GM18499 (cell line): ENCODE measurements around the gene PRADC1.
"Not testable (repeated sequence)": the region's sequence is repeated elsewhere in the genome, so short reads cannot be mapped to it uniquely, and the experiment has no call there.

Source experiments
- ATAC-seq: cut with Tn5 transposase; IDR thresholded peaks from one replicate; pipeline ENCODE4 v1.9.1; 2021; ENCODE audit warnings: moderate number of reproducible peaks; ENCODE audit not compliant: insufficient read depth, unreplicated experiment

The PRADC1 gene

DNA sequence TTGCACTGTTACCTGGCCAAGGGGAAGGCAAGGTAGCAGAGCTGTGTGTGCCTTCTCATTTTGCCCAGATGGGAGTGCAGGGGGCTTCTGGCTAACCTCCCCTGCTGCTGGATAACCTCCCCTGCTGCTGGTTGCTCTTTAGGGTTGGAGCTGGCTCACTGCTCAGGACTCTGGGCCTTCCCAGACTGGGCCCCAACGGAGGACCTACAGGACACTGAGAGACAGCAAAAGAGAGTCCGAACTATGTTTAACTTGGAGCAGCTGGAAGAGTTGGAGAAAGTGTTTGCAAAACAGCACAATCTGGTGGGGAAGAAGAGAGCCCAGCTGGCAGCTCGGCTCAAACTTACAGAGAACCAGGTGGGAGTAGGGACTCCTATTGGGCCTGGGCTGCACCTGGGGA, 24.8 kb downstream of the PRADC1 start:
- ATAC-seq = no peak

DNA sequence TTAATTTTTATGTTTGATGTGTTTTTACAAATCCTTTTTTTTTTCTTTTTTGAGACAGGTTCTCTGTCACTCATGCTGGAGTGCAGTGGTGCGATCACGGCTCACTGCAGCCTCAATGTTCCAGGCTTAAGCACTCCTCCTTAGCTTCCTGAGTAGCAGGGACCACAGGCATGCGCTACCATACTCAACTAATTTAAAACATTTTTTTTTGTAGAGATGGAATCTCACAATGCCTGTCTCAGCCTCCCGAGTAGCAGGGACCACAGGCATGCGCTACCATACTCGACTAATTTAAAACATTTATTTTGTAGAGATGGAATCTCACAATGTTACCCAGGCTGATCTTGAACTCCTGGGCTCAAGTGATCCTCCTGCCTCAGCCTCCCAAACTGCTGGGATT, 27.4 kb downstream of the PRADC1 start:
- no peak for ATAC-seq

DNA sequence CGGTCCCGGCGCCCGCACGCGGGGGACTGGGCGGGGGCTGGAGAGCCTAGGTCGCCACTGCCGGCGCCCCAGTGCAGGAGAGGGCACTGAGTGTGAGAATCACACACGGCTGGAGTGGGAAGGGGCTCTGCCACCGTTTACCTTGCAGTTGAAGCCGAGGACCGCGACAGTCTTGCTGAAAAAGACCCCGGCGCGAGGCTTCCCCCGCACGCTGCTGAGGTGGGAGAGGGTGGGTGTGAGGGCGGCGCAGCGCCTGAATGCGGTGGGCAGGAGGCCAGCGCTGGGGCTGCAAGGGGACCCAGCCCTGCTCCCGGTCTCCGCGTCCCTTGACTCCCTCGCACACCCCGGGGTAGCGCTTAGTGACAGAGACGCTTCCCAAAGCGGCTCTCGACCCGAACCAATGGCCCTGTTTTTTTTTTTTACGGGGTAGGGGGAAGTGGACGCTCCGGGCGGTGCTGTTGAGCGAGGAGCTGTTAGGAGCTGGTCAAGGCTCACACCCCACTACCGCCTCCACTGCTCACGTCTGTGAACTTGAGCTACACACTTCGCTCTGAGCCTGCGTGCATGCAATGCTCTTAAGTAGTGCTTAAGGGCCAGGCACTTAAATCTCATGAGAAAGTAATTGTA, 29.9 kb downstream of the PRADC1 start:
- ATAC-seq = no peak

DNA sequence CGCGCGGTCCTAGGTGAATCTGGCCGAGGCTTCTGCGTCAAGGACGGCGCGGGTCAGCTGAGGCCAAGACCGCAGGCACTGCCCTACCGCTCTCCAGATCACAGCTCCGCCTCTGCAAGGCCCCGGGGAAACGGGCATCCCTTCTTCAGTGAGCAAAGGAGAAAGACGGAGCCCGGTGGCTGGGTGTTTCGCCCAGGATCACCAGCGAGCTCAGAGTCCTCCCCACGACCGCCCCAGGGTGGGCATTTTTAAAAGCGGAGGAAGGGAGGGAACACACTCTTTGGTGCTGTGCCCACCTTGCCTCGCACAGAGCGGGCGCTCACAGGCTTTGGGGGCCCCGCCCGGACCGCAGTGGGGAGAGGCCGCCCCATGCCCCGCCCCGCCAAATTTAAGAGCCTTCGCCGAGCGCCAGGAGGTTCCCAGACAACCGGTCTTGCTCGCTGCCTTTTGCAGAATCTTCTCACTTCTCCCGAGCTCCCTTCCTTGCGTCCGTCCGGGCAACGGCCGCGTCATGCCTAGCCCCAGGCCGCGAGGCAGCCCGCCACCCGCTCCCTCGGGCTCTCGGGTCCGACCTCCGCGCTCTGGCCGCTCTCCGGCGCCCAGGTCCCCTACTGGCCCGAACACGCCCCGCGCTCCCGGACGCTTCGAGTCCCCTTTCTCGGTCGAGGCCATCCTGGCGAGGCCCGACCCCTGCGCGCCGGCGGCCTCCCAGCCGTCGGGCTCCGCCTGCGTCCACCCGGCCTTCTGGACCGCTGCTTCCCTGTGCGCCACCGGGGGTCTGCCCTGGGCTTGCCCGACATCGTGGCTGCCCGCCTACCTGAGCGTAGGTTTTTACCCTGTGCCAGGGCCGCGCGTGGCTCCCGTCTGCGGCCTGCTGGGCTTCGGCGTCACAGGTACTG, 30.6 kb downstream of the PRADC1 start, which contains the start of gene NOTO:
TSS of gene NOTO (plus strand) at position 419 of the 899 bp plus-strand sequence. CDS start at position 512, 93 bp downstream.
- no peak for ATAC-seq

DNA sequence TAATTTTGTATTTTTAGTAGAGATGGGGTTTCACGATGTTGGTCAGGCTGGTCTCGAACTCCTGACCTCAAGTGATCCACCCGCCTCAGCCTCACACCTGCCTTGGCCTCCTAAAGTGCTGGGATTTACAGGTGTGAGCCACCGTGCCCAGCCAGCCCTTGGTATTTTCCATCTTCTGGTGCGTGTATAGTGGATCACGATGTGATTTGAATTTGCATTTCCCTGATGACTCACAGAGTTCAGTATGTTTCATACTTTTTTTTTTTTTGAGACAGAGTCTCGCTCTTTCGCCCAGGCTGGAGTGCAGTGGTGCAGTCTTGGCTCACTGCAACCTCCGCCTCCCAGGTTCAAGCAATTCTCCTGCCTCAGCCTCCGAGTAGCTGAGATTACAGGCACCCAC, 32.8 kb downstream of the PRADC1 start:
- not testable (repeated sequence) for ATAC-seq

DNA sequence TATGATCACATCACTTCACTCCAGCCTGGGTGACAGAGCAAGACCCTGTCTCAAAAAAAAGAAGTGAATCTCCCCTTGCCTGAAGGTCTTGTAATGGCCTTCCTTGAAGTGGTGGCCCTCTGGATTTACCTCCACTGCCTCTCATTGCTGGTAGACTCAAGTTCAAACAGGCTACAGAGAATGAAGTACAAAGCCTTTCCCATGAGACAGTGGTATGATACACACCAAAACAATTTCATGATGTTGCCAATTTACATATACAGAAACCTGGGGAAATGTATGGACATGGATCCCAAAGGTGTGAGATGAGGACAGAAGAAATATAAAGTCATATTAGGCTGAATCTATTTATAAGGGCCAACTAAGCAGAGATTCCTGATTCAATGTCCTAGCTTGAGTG, 35.5 kb downstream of the PRADC1 start:
- ATAC-seq = no peak

DNA sequence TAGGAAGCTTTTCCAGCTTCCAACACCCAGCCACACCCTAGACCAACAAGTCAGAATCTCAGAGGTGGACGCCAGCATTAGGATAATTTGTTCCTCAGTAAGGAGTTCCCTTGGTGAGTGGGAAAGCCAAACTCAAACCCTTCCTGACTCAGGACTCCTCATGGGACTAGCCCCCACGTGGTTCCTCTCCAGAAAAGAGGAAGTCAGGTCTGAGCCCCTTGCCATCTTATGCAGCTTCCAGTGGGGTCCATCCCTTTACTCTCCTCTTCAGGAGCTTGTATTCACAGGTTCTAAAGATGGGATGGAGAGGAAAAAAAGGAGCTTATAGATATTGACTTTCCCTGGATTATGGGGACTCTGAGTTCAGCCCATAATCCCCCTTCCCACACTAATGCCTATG, 45.5 kb downstream of the PRADC1 start:
- no peak for ATAC-seq

DNA sequence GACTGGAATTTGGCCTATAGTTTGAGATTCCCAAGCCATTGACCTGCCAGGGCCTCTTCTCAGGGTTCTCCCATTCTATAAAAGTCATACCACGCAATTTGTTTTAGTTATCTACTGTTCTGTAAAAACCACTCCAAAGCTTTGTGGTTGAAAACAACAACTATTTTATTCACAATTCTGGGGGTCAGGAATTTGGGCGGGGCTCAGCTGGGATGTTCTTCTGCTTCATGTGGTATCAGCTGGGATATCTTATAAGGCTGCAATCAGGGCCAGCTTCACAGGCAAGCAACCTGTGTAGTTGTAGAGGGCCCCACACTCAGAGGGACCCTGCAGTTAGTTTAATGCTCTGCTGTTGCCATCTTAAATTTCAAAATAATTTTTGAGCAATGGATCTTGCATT, 47.1 kb downstream of the PRADC1 start:
- no peak for ATAC-seq
